Gastrocnemius medialis (tissue), 4 donors: ENCODE measurements around the gene TBC1D22B. TPM values are rescaled to one million over a fixed set of nuclear protein-coding genes. Genes with fewer than 3 reads are reported as not detected.

Experiments used
- ATAC-seq, 2 donors: fragments of 150-250 bp; one replicate each; pipeline ENCODE4 v1.9.1; 2016
- DNase-seq, 2 donors: peaks; one replicate each; pipeline ENCODE4 v3.0.0-alpha.2; 2019
- H3K27ac ChIP-seq, 4 donors: fragments of 200-600 bp; sonication (generic); 1 replicate in 1 of 4; 2 replicates in 3 of 4; pipeline ENCODE4 v1.5.1; 2016 to 2018; ENCODE audit warnings: mild to moderate bottlenecking in 2 of 4, moderate library complexity in 1 of 4
- H3K27me3 ChIP-seq, 3 donors: fragments of 200-600 bp; sonication (generic) in 2 of 3; 1 replicate in 1 of 3; 2 replicates in 2 of 3; pipeline versions ENCODE4 v1.5.1 to v1.6.0; 2016 to 2019; ENCODE audit warnings: mild to moderate bottlenecking in 1 of 3, moderate library complexity in 1 of 3
- H3K36me3 ChIP-seq, 2 donors: fragments of 200-600 bp; sonication (generic) in 1 of 2; one replicate each; pipeline ENCODE4 v1.5.1; 2017 to 2018
- H3K4me1 ChIP-seq, 2 donors: fragments of 200-600 bp; sonication (generic) in 1 of 2; one replicate each; pipeline ENCODE4 v1.5.1; 2016 to 2017; ENCODE audit warnings: mild to moderate bottlenecking in 2 of 2
- H3K4me3 ChIP-seq, 4 donors: fragments of 200-600 bp; sonication (generic) in 3 of 4; 1 replicate in 1 of 4; 2 replicates in 3 of 4; pipeline ENCODE4 v1.5.1; 2016 to 2019; ENCODE audit warnings: mild to moderate bottlenecking in 2 of 4
- H3K9me3 ChIP-seq, 3 donors: fragments of 200-600 bp; sonication (generic) in 2 of 3; 1 replicate in 1 of 3; 2 replicates in 2 of 3; pipeline ENCODE4 v1.5.1; 2016 to 2019
- CTCF ChIP-seq, 5 experiments: fragments of 450-650 bp in 3 of 5; fragments of 200-600 bp in 2 of 5; sonication (generic) in 2 of 5; IDR thresholded peaks in 4 of 5; conservative IDR thresholded peaks in 1 of 5; 1 replicate in 4 of 5; 2 replicates in 1 of 5; pipeline ENCODE4 v1.5.1; 2016 to 2019; ENCODE audit warnings: antibody characterized with exemption in 5 of 5, mild to moderate bottlenecking in 3 of 5, moderate library complexity in 3 of 5
- POLR2A ChIP-seq, 2 donors: fragments of 450-650 bp; IDR thresholded peaks; one replicate each; pipeline ENCODE4 v1.6.1; 2017; ENCODE audit warnings: antibody characterized with exemption in 2 of 2, mild to moderate bottlenecking in 2 of 2, moderate library complexity in 2 of 2
- in situ Hi-C, 4 donors: fragments of 200-750 bp; cut with MboI; loops; one replicate each; pipeline versions ENCODE4 v1.15.0 to v1.8.0; 2017; ENCODE audit warnings: low sequenced_read_pairs in 4 of 4
- intact Hi-C: fragments of 100-400 bp; cut with DNase I; formaldehyde crosslinking; loops from one replicate; pipeline ENCODE4 v1.15.1; 2023; ENCODE audit warnings: low total_unique reads
- total RNA-seq, 4 donors: library from RNA; depleted of rRNA; stranded (reverse); fragments of >200 nt; gene quantifications; one replicate each; pipeline versions ENCODE4 v1.1.0 to v1.2.3, GENCODE V29; 2016

The TBC1D22B gene
- total RNA-seq, 4 donors from 2014 or later: 6.3 to 12.3 (median 7.7) TPM

GRCh38 chr6:37308069-37308815 lies 50.7 kb downstream of the TBC1D22B start:
- no peaks in the 10 kb centered on the region for H3K27me3 ChIP-seq
- ATAC-seq (peak; percentile 48 to 60), DNase-seq (peak in 1 of 2 donors; percentile 33)
- H3K4me1 ChIP-seq: peaks cover 8 to 14% of the 10 kb centered on the region in 2 donors
- peaks cover 0 to 13% of the 10 kb centered on the region in 2 donors for H3K36me3 ChIP-seq
- no peaks in the 10 kb centered on the region for H3K9me3 ChIP-seq
- in situ Hi-C loops (no loop called here), intact Hi-C loops (loop anchor here (5.0 kb wide), 1 partner anchor 124 kb away; the partner anchor contains the start of gene CMTR1)
- H3K27ac ChIP-seq: peak overlapping the region in 1 of 4 donors; percentile 44
- TF ChIP-seq POLR2A (IDR thresholded peaks at IDR 0.05) (no peak), CTCF (IDR thresholded peaks at IDR 0.05 in 4 of 5, conservative IDR thresholded peaks at IDR 0.05 in 1 of 5) (no peak)
- H3K4me3 ChIP-seq: no peak overlapping the region

- DNase-seq (no peak), ATAC-seq (no peak)
- peaks cover 0 to 17% of the 10 kb centered on the region in 2 donors for H3K36me3 ChIP-seq
- no peaks in the 10 kb centered on the region for H3K9me3 ChIP-seq
- H3K4me1 ChIP-seq: peaks cover 8 to 14% of the 10 kb centered on the region in 2 donors
- no peaks in the 10 kb centered on the region for H3K27me3 ChIP-seq
- no peak for TF ChIP-seq CTCF (IDR thresholded peaks at IDR 0.05 in 4 of 5, conservative IDR thresholded peaks at IDR 0.05 in 1 of 5)
- TF ChIP-seq POLR2A (IDR thresholded peaks at IDR 0.05): no peak
- in situ Hi-C loops: no loop called here
- no peak overlapping the region for H3K4me3 ChIP-seq
- no peak overlapping the region for H3K27ac ChIP-seq
- intact Hi-C loops: loop anchor here (5.0 kb wide), 1 partner anchor 123 kb away; the partner anchor contains the start of gene CMTR1
These were observed 51.5 kb downstream of the TBC1D22B start for GRCh38 chr6:37309046-37309445.

- TF ChIP-seq CTCF (IDR thresholded peaks at IDR 0.05 in 4 of 5, conservative IDR thresholded peaks at IDR 0.05 in 1 of 5) (no peak), POLR2A (IDR thresholded peaks at IDR 0.05) (no peak)
- in situ Hi-C loops (no loop called here), intact Hi-C loops (loop anchor here (5.0 kb wide), 2 partner anchors 97 to 123 kb away; partner anchors contain the start of gene CMTR1)
- H3K9me3 ChIP-seq: no peaks in the 10 kb centered on the region
- no peaks in the 10 kb centered on the region for H3K27me3 ChIP-seq
- no peak overlapping the region for H3K27ac ChIP-seq
- no peak for ATAC-seq
- H3K4me1 ChIP-seq: peaks cover 8 to 14% of the 10 kb centered on the region in 2 donors
- H3K36me3 ChIP-seq: peaks cover 0 to 19% of the 10 kb centered on the region in 2 donors
- H3K4me3 ChIP-seq: no peak overlapping the region
- no peak for DNase-seq
These were observed 52.1 kb downstream of the TBC1D22B start for GRCh38 chr6:37309692-37310091.

GRCh38 chr6:37310966-37311365 lies 53.4 kb downstream of the TBC1D22B start:
- intact Hi-C loops: loop anchor here (5.0 kb wide), 1 partner anchor 99 kb away; no protein-coding TSS in a partner anchor
- Histone ChIP-seq H3K27me3 (no peaks in the 10 kb centered on the region), H3K36me3 (peaks cover 0 to 32% of the 10 kb centered on the region in 2 donors), H3K27ac (no peak overlapping the region), H3K4me1 (peaks cover 8 to 14% of the 10 kb centered on the region in 2 donors), H3K4me3 (no peak overlapping the region), H3K9me3 (no peaks in the 10 kb centered on the region)
- in situ Hi-C loops: no loop called here
- DNase-seq: no peak
- TF ChIP-seq CTCF (IDR thresholded peaks at IDR 0.05 in 4 of 5, conservative IDR thresholded peaks at IDR 0.05 in 1 of 5) (no peak), POLR2A (IDR thresholded peaks at IDR 0.05) (no peak)
- ATAC-seq: no peak
